SK-N-SH treated with all-trans-retinoic acid at 6 μM for 48 hours (cell line): ENCODE results near the gene IRF2BPL.

Experiments
- ATAC-seq: fragments of 200-7000 bp; cut with Tn5 transposase; 3 replicates; pipeline ENCODE4 v1.9.1; 2020; ENCODE audit warnings: mild to moderate bottlenecking, moderate library complexity
- ARNTL ChIP-seq: fragments of 450-650 bp; formaldehyde crosslinking; IDR thresholded peaks from 2 replicates; pipeline ENCODE4 v1.5.0; 2020; ENCODE audit warnings: low read depth, mild to moderate bottlenecking, moderate library complexity, borderline replicate concordance
- CREB5 ChIP-seq: fragments of 250-450 bp; sonication (Bioruptor Pico); IDR thresholded peaks from 2 replicates; pipeline ENCODE4 v1.5.1; 2020; ENCODE audit warnings: low read depth, mild to moderate bottlenecking, moderate library complexity
- CSDC2 ChIP-seq: fragments of 250-450 bp; sonication (Bioruptor Pico); IDR thresholded peaks from 2 replicates; pipeline ENCODE4 v1.5.0; 2020; ENCODE audit warnings: mild to moderate bottlenecking, moderate library complexity
- ESRRG ChIP-seq: fragments of 250-450 bp; sonication (Bioruptor Pico); IDR thresholded peaks from 2 replicates; pipeline ENCODE4 v1.6.1; 2021; ENCODE audit warnings: mild to moderate bottlenecking
- GLIS3 ChIP-seq: fragments of 250-450 bp; sonication (Bioruptor Pico); IDR thresholded peaks from 2 replicates; pipeline ENCODE4 v1.5.0; 2020; ENCODE audit warnings: mild to moderate bottlenecking, moderate library complexity
- ISL1 ChIP-seq: fragments of 250-450 bp; sonication (Bioruptor Pico); IDR thresholded peaks from 2 replicates; pipeline ENCODE4 v2.1.2; 2022; ENCODE audit warnings: mild to moderate bottlenecking, moderate library complexity
- OSR1 ChIP-seq: fragments of 250-450 bp; sonication (Bioruptor Pico); IDR thresholded peaks from 2 replicates; pipeline ENCODE4 v1.8.0; 2022; ENCODE audit warnings: moderate library complexity, mild to moderate bottlenecking, inconsistent platforms
- PATZ1 ChIP-seq: fragments of 250-450 bp; sonication (Bioruptor Pico); IDR thresholded peaks from 2 replicates; pipeline ENCODE4 v1.8.0; 2020; ENCODE audit warnings: mild to moderate bottlenecking, moderate library complexity, borderline replicate concordance
- POU6F1 ChIP-seq: fragments of 250-450 bp; sonication (Bioruptor Pico); IDR thresholded peaks from 2 replicates; pipeline ENCODE4 v1.8.0; 2021; ENCODE audit warnings: low read depth, mild to moderate bottlenecking, moderate library complexity, borderline replicate concordance
- PPARA ChIP-seq: fragments of 250-450 bp; sonication (Bioruptor Pico); IDR thresholded peaks from 2 replicates; pipeline ENCODE4 v1.5.0; 2020; ENCODE audit warnings: mild to moderate bottlenecking, borderline replicate concordance
- RARB ChIP-seq: fragments of 250-450 bp; sonication (Bioruptor Pico); IDR thresholded peaks from 2 replicates; pipeline ENCODE4 v1.8.0; 2021; ENCODE audit warnings: mild to moderate bottlenecking, moderate library complexity
- SNAI2 ChIP-seq: fragments of 250-450 bp; sonication (Bioruptor Pico); IDR thresholded peaks from 2 replicates; pipeline ENCODE4 v1.5.0; 2020; ENCODE audit warnings: mild to moderate bottlenecking, moderate library complexity
- TCF4 ChIP-seq: fragments of 250-450 bp; sonication (Bioruptor Pico); IDR thresholded peaks from 2 replicates; pipeline ENCODE4 v1.8.0; 2021; ENCODE audit warnings: mild to moderate bottlenecking, moderate library complexity, borderline replicate concordance
- TSHZ2 ChIP-seq: fragments of 250-450 bp; sonication (Bioruptor Pico); IDR thresholded peaks from 2 replicates; pipeline ENCODE4 v1.5.0; 2020; ENCODE audit warnings: mild to moderate bottlenecking, moderate library complexity
- ZC3H10 ChIP-seq: fragments of 250-450 bp; sonication (Bioruptor Pico); IDR thresholded peaks from 2 replicates; pipeline ENCODE4 v1.5.1; 2021; ENCODE audit warnings: mild to moderate bottlenecking, moderate library complexity
- ZFP3 ChIP-seq: fragments of 250-450 bp; sonication (Bioruptor Pico); IDR thresholded peaks from 2 replicates; pipeline ENCODE4 v1.5.0; 2020; ENCODE audit warnings: mild to moderate bottlenecking, moderate library complexity
- ZFP30 ChIP-seq: fragments of 450-650 bp; formaldehyde crosslinking; IDR thresholded peaks from 2 replicates; pipeline ENCODE4 v1.5.0; 2022; ENCODE audit warnings: mild to moderate bottlenecking, moderate library complexity
- ZNF565 ChIP-seq: fragments of 450-650 bp; formaldehyde crosslinking; conservative IDR thresholded peaks from 2 replicates; pipeline ENCODE4 v1.5.0; 2020; ENCODE audit warnings: low read depth, mild to moderate bottlenecking, moderate library complexity
- ZNF70 ChIP-seq: fragments of 450-650 bp; formaldehyde crosslinking; IDR thresholded peaks from 2 replicates; pipeline ENCODE4 v1.5.0; 2020; ENCODE audit warnings: mild to moderate bottlenecking, moderate library complexity
- ZNF8 ChIP-seq: fragments of 450-650 bp; formaldehyde crosslinking; IDR thresholded peaks from 2 replicates; pipeline ENCODE4 v1.5.0; 2020; ENCODE audit warnings: mild to moderate bottlenecking, moderate library complexity

The IRF2BPL gene

GRCh38 chr14:76987956-76988520 is 40.5 kb downstream of the IRF2BPL start:
- TF ChIP-seq SNAI2 (CRISPR knock-in tag) (no peak), ISL1 (CRISPR knock-in tag) (no peak), POU6F1 (CRISPR knock-in tag) (no peak), ZFP30 (CRISPR knock-in tag) (no peak), TCF4 (CRISPR knock-in tag) (no peak), GLIS3 (CRISPR knock-in tag) (no peak), ZFP3 (no peak), ZNF8 (no peak), PPARA (CRISPR knock-in tag) (no peak), OSR1 (no peak), RARB (CRISPR knock-in tag) (no peak), TSHZ2 (no peak)
- ATAC-seq: no peak

- TF ChIP-seq ZFP30 (CRISPR knock-in tag) (no peak), POU6F1 (CRISPR knock-in tag) (no peak), GLIS3 (CRISPR knock-in tag) (no peak), TSHZ2 (no peak), RARB (CRISPR knock-in tag) (no peak), ZNF8 (no peak)
- ATAC-seq: no peak; the same call in 2 of the 3 replicates
These were observed 42.3 kb downstream of the IRF2BPL start for GRCh38 chr14:76986231-76986565.

- no peak for TF ChIP-seq OSR1
- TF ChIP-seq ESRRG: no peak
- no peak for TF ChIP-seq ZC3H10 (CRISPR knock-in tag)
- TF ChIP-seq CREB5 (CRISPR knock-in tag): no peak
- no peak for TF ChIP-seq GLIS3 (CRISPR knock-in tag)
- no peak for TF ChIP-seq CSDC2 (CRISPR knock-in tag)
- no peak for TF ChIP-seq ZNF8
- TF ChIP-seq ZNF70 (CRISPR knock-in tag): no peak
- TF ChIP-seq PATZ1 (CRISPR knock-in tag): no peak
- no peak for TF ChIP-seq RARB (CRISPR knock-in tag)
- TF ChIP-seq ZNF565 (CRISPR knock-in tag): no peak
- no peak for TF ChIP-seq SNAI2 (CRISPR knock-in tag)
- no peak for TF ChIP-seq ARNTL
- TF ChIP-seq ISL1 (CRISPR knock-in tag): no peak
- peak; percentile 71 for ATAC-seq
These were observed 42.8 kb downstream of the IRF2BPL start for GRCh38 chr14:76985540-76986230.
